Retinal pigment epithelial cell (primary cell): Measurements from ENCODE around the gene POLN.

Source experiments
- DNase-seq: peaks from one replicate; pipeline ENCODE4 v3.0.0-alpha.2; 2010; ENCODE audit warnings: low read depth
- H3K4me3 ChIP-seq: 2 replicates; pipeline ENCODE4 v1.5.1; 2011; ENCODE audit warnings: mild to moderate bottlenecking, low read length, control low read depth, moderate library complexity
- TF ChIP-seq, protein P1 (sequence below): conservative IDR thresholded peaks from 2 replicates; pipeline ENCODE4 v1.5.1; 2011; ENCODE audit warnings: low read depth, low read length, control low read depth, inconsistent platforms

Gene POLN

DNA sequence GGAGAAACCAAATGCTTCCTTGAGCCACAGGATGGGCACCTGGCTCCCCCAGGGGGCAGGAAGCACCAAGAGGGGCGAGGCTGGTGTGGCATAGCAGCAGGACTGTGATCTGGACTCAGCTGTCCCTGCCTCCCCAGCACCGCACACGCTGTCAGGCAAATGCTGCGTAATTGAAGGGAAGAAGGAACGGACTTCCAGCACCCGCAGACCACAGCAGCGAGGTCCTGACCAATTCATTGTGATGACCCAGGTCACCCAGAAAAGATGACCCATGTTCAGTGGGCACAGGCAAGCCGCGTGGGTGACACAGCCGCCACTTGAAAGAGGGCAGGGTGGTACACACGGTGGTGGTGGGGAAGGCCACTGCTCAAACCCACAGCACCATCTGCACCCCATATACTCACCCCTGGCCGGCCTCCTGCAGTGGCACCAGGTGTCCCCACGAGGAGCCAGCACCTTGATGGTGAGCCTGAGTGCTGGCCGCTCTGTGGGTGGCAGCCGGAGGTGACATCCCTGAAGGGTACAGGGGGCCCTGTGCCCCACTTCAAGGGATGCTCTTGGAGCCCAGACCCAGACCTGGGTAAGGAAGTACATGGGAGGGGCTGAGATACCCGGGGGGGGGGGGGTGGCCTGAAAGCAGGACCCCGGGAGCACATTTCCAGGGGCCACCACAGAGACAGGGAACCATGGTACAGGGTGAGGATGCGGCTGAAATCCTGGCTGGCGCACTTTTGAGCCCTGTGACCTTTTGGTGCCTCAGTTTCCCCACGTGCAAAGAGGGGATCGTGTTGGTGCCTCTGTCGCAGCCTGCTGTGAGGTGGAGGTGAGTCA, 171.3 kb downstream of the POLN start:
- no peak overlapping the region for H3K4me3 ChIP-seq
- DNase-seq = no peak
- TF ChIP-seq, protein P1, sequence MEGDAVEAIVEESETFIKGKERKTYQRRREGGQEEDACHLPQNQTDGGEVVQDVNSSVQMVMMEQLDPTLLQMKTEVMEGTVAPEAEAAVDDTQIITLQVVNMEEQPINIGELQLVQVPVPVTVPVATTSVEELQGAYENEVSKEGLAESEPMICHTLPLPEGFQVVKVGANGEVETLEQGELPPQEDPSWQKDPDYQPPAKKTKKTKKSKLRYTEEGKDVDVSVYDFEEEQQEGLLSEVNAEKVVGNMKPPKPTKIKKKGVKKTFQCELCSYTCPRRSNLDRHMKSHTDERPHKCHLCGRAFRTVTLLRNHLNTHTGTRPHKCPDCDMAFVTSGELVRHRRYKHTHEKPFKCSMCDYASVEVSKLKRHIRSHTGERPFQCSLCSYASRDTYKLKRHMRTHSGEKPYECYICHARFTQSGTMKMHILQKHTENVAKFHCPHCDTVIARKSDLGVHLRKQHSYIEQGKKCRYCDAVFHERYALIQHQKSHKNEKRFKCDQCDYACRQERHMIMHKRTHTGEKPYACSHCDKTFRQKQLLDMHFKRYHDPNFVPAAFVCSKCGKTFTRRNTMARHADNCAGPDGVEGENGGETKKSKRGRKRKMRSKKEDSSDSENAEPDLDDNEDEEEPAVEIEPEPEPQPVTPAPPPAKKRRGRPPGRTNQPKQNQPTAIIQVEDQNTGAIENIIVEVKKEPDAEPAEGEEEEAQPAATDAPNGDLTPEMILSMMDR = no peak

DNA sequence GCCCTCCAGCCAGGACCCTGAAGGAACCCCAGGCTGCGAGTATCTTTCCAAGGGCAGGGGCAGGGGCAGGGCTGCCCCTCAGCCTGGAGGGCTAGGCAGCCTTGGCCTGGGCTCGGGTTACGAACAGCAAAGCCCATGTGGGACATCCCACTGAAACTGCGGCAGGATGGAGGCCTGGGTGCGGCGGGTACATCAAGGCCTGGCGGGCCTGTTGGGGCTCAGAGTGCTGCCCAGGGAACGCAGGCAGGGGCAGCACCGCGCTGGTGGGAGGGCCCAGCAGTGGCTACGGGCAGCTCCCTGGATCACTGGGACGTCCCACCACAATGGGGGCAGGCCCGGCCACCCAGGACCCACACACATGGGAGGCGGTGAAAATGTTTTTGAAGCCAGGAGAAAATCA, 171.9 kb downstream of the POLN start:
- no peak for DNase-seq
- TF ChIP-seq, protein P1 = no peak
- no peak overlapping the region for H3K4me3 ChIP-seq

DNA sequence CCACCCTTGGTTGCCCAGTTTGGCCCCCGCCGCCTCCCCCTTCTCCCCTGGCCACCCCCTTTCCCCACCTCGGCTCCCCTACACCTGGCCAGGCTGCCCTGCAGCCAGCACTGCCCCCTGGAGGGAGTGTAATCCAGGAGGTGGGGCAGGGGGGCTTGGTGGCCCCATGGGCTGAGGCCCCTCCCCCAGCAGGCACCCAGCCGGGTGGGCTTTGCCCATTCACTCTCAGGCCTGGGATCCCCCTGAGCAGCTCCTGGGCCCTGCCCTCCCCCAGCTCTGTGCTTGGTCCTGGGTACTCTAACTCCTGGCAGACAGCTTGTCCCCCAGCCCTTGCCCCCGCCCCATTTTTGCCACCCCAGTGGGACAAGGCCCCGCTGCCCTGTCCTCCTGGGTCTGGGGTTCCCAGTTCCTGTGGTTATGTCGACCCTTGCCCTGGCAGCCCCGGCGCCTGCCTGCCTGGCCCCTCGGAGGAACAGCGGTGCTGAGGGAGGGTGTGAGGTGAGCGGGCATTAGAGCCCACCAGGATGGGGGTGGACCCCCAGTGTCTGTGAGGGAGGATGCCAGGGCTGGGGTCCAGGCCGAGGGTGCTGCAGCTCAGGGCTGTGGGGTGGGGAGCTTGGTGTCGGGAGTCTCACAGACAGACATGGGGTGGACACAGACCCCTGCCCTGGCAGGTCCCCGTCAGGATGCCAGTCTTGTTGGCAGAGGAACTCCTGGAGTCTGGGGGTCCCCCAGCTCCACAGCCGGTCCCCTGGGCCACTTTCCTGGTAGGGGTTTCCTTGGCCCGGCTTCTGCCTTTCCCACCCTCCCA, 172.6 kb downstream of the POLN start:
- no peak for DNase-seq
- no peak overlapping the region for H3K4me3 ChIP-seq
- TF ChIP-seq, protein P1 = no peak

DNA sequence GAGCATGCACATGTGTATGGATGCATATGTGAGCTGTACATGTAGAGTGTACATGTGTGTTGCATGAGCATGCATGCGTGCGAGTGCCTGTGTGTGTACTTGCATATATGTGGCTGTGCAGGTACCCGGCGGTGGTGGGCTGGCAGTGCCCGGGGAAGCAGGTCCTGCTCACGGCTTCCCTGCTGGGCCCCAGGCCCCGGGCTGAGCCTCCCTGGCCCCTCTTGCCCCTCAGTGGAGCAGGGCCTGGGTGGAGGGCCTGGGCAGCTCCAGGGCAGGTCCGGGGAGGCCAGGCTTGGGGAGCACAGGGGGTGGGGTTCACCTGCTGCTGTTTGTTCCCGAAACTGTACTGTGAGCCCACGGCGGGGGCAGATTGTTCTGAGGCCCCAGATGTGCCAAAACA, 173.4 kb downstream of the POLN start:
- no peak overlapping the region for H3K4me3 ChIP-seq
- TF ChIP-seq, protein P1 = no peak
- no peak for DNase-seq

DNA sequence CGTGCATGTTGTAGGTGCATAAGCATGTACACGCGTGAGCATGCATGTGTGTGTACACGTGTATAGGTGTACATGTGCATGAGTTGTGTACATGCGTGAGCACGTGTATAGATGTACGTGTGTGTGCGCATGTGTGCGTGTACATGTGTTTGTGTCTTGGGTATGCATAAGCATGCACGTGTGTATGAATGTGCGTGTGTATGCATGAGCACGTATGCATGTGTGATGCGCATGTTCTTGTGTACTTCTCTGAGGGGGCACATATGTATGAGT, 173.8 kb downstream of the POLN start:
- TF ChIP-seq, protein P1 = no peak
- DNase-seq = no peak
- H3K4me3 ChIP-seq = no peak overlapping the region

DNA sequence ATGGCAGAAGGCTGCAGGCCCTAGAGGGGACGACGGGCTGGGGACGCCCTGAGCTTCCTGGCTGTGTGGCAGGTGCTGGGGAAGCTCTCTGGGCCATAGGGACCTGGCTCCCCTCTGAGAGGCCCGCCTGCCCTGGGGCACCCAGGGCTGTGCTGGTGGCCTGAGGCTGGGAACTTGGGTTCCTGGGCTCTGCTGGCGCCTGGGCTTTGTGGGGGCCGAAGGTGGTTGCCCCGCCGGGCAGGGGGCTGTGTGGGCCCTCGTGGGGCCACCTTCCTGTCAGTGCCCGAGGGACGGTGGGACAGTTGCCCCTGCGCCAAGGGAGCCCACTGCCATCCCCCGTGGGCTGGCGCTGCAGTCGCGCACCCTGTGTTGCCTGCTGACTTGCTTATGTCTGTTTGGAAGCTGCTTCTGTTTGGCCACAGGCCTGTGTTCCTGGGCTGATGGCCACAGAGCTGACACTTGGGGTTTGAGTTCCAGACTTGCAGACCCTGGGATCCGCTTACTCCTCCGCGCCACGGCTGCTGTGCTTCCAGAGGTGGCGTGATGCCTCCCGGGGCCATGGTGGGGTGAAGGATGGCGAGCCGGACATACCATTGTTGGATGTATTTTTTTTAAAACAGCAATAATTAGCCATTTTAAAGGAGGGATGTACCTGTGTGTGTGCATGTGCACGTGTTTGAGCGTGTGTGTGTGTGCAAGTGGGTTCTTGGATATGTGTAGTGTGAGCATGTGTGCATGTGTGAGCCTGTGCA, 174.3 kb downstream of the POLN start:
- TF ChIP-seq, protein P1 = no peak
- no peak overlapping the region for H3K4me3 ChIP-seq
- DNase-seq = no peak
